Measurements from ENCODE around the gene EFNA5. TPM values are rescaled to one million over a fixed set of nuclear protein-coding genes. Genes with fewer than 3 reads are reported as not detected.
"Not testable (repeated sequence)": the region's sequence is repeated elsewhere in the genome, so short reads cannot be mapped to it uniquely, and the experiment has no call there.

EFNA5 gene
- total RNA-seq, 1 donor from 2014 or later, result 36.1 TPM

- no peak for DNase-seq
These were observed 155.1 kb downstream of the EFNA5 start for GRCh38 chr5:107515521-107516080.

GRCh38 chr5:107514305-107514704 is 156.4 kb downstream of the EFNA5 start:
- DNase-seq, result peak; percentile 24

GRCh38 chr5:107513337-107514085 is 157.2 kb downstream of the EFNA5 start:
- peak; percentile 33 for DNase-seq

GRCh38 chr5:107512029-107512428 is 158.7 kb downstream of the EFNA5 start:
- DNase-seq, result no peak

- no peak for DNase-seq
These were observed 160.6 kb downstream of the EFNA5 start for GRCh38 chr5:107510125-107510524.

DNA sequence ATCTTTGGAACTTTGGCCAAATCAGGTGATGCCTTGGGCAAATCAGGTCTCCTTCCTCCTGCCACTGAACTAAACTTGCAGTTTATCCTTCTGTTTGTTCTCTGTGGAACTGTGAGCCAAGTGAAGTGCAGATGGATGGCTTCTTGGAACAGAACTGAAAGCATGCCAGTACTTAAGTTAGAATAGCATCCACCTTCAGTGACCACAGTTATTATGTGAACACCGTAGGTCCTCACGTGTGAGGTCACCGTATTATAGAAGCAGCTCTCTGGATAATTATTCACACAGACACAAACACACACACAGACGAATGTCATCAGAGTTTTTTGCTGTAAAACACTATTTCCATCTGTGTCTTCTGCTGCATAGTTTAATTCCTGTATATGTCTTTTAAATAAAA is 162.6 kb downstream of the EFNA5 start:
- DNase-seq, result no peak

GRCh38 chr5:107505763-107506534 is 164.8 kb downstream of the EFNA5 start:
- no peak for DNase-seq

DNA sequence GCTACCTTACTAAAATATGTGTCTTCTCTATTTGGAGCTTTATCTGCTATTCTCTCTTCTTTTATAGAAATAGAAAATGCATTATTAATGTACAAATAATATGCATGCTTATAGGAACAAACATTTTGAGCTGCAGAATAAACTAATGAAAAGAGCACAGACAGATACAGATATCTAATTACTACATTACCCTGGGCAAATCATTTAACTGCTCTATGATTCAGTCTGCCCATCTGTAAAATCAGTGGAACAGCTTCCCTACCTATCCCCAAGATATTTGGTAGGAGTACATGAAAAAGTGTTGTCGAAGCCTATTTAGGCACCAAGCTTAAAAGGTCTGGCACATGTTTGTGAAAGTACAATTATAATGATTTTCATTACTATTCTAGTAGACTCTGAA is 166.3 kb downstream of the EFNA5 start:
- no peak for DNase-seq

GRCh38 chr5:107502676-107503060 is 168.1 kb downstream of the EFNA5 start:
- DNase-seq, result no peak

GRCh38 chr5:107501965-107502675 is 168.6 kb downstream of the EFNA5 start:
- DNase-seq, result peak; percentile 86

DNA sequence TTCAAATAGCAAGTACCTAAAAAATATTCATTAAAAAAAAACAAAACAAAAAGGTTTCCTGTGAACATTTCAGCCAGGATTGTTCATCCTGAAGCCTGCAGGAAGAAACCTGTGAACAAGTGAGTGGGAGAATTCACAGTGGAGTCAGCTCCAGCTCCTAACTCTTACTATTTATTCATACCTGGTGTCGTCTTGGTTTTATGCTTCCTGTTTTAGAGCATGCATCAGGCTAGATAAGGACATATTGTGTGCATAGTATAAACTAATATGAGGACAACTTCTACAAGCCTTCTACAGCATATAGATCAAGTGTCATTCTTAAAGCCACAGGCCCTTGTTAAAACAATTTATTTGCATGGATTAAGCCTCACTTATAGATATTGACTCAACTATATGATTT is 169.9 kb downstream of the EFNA5 start:
- peak; percentile 30 for DNase-seq

- no peak for DNase-seq
These were observed 170.4 kb downstream of the EFNA5 start for GRCh38 chr5:107500347-107500746.

- no peak for DNase-seq
These were observed 171.0 kb downstream of the EFNA5 start for GRCh38 chr5:107499776-107500175.

GRCh38 chr5:107499237-107499636 is 171.5 kb downstream of the EFNA5 start:
- no peak for DNase-seq

- no peak for DNase-seq
These were observed 174.3 kb downstream of the EFNA5 start for GRCh38 chr5:107496466-107496865.

- DNase-seq, result not testable (repeated sequence)
These were observed 176.6 kb downstream of the EFNA5 start for GRCh38 chr5:107494129-107494528.

- peak; percentile 26 for DNase-seq
These were observed 183.6 kb downstream of the EFNA5 start for GRCh38 chr5:107487056-107487542.

- DNase-seq, result no peak
These were observed 184.2 kb downstream of the EFNA5 start for GRCh38 chr5:107486489-107486888.

DNA sequence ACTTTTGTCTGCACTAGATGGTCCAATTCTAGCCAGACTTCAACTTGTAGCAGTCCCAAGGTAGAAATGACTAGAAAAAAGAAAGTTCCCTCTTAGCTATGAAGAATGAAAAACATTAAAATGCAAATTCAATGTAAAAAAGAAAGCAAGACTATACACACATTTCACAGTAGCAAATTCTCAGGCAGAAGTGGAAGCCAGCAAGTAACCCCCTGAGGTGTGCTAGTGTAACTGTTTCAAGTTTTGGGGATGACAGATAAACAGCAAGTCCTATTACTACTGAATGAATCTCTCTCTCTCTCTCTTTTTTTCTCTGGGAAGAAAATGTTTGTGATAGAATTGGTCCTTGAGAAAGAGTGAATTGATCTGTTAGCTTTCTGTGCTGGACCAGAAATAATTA is 185.6 kb downstream of the EFNA5 start:
- no peak for DNase-seq

DNA sequence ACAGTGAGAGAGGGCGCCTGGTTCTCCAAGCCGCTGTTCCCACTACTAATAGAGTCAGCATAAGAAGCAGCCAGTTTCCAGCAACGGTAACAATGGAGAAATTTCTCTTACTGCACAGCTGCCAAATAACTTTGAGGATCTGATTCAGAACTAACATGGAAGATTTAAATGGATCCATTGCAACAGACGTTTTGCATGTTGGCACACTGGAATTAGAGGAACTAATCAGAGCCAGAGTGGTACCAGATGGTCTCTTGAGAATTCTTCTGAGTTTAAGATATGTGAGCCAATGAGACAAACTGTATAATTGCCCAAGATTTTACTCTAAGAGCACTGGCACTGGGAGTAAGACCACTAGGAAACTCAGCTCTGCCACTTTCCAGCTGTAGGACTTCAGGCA is 186.5 kb downstream of the EFNA5 start:
- no peak for DNase-seq

DNA sequence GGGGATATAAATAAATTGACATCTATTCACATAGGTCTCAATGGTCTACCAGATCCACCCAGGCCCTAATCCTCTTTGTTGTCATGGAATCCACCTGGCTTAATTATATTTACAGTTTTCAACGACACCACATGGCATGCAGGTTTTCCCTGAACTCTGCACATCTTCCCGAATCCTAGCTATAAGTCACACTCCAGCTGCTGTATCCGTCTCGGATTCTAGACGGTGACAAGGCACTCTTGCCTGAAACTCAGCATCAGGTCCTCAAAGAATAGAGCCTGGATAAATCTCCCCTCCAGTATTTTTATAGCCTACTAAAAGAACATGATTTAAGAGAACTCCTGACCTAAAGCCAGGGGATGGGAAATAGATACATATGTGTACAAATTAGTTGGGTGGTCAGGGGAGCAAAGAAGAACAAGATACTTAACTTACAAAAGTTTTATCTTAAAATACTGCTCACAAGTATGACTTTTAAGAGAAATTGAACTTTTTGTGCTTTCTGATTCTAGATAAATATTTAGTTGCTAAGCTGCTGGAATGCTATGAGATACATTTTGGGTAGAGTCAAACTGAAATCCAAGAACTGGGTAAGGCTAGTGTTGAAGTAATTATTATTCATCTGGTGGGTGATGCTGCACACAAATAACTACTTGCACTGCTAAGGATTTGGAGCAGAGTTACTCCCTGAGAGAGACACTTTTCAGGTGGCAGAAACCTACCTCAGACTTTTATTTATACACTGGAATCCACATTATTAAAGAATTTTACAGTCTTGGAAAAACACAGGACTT is 187.3 kb downstream of the EFNA5 start:
- no peak for DNase-seq

DNA sequence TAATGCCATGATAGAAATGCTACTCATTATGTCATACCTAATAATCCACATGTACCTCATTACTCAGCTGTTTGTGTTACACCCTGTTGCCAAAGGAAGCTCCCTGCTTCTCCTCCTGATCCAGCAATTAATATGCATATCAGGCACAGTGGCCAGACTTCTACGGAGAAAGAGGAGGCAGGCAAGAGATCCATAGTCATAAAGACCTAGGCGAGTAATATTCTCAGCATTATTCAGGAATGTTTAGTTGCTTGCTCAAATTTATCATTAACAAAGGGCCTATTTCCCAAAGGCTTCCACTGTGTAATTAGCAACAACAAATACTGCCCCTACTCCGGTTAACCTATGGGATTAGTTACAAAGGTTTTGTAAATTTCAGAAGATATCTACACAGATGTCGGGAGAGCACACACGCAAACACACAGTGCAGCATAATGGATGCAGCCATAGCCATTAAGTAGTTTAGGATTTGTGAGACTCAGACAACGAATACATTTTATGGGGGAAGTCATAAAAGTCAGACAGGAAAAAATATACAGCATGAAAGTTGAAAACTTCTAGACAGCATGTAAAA is 192.6 kb downstream of the EFNA5 start:
- DNase-seq, result peak; percentile 45

Data from dermis blood vessel endothelial cell (primary cell).